GM10266 (cell line): Measurements from ENCODE around the gene NCKAP5.

Experiments used
- DNase-seq: peaks from one replicate; pipeline ENCODE4 v3.0.0; 2012; ENCODE audit errors: extremely low spot score
- CTCF ChIP-seq: IDR thresholded peaks from 2 replicates; pipeline ENCODE4 v1.5.1; 2012; ENCODE audit warnings: mild to moderate bottlenecking, low read depth; ENCODE audit not compliant: control insufficient read depth, insufficient read depth; ENCODE audit errors: missing control alignments

NCKAP5 gene

GRCh38 chr2:133004623-133005022 is 563.6 kb downstream of the NCKAP5 start:
- TF ChIP-seq CTCF = no peak

GRCh38 chr2:132999421-132999820 is 568.8 kb downstream of the NCKAP5 start:
- no peak for DNase-seq
- TF ChIP-seq CTCF = no peak

More at GRCh38 chr2:133004623-133005022, 563.6 kb downstream of the NCKAP5 start:
- DNase-seq = no peak

GRCh38 chr2:132998221-132998620 is 570.0 kb downstream of the NCKAP5 start:
- DNase-seq = no peak
- TF ChIP-seq CTCF = no peak

- no peak for DNase-seq
- no peak for TF ChIP-seq CTCF
Observed at GRCh38 chr2:132991471-132992045, 576.7 kb downstream of the NCKAP5 start.

- no peak for TF ChIP-seq CTCF
Observed at GRCh38 chr2:132984731-132985130, 583.5 kb downstream of the NCKAP5 start.

GRCh38 chr2:132980304-132980703 is 588.0 kb downstream of the NCKAP5 start:
- TF ChIP-seq CTCF = no peak
- DNase-seq = no peak

More at GRCh38 chr2:132984731-132985130, 583.5 kb downstream of the NCKAP5 start:
- DNase-seq = no peak

GRCh38 chr2:132979339-132980093 is 588.7 kb downstream of the NCKAP5 start:
- no peak for DNase-seq
- TF ChIP-seq CTCF = no peak
